ENCODE measurements around the gene NRXN3. TPM values are rescaled to one million over a fixed set of nuclear protein-coding genes. Genes with fewer than 3 reads are reported as not detected.

Gene NRXN3
- total and polyA plus RNA-seq, 2 of the 13 experiments (the other 11 are each of a cell fraction or from before 2014, with no cell fraction given) = 0.03 TPM; not detected in 1

- H3K27ac ChIP-seq (ENCODE audit: extremely low read length, insufficient read depth, low read length) = no peak overlapping the region
- CTCF ChIA-PET (ENCODE audit: low intra/inter-chr PET ratio, low total read pairs) = no interaction called here
- H3K9ac ChIP-seq (ENCODE audit: insufficient read depth, low read depth, low read length) = no peak overlapping the region
- no TSS peak for BruUV-seq (replicated peaks)
- H3K9me3 ChIP-seq (ENCODE audit: low read length) = peaks cover 28% of the 10 kb centered on the region
- no peaks in the 10 kb centered on the region for H3K4me1 ChIP-seq (ENCODE audit: insufficient read depth, low read length)
- in situ Hi-C loops (cut with HindIII; ENCODE audit: extremely low pct_ligation_motif_present, low pct_unique_long_range_greater_than_20kb) = loop anchor here (25.0 kb wide), 1 partner anchor 714 kb away; no protein-coding TSS in a partner anchor
- H4K20me1 ChIP-seq (ENCODE audit: insufficient read depth, low read length) = no peaks in the 10 kb centered on the region
- H3K36me3 ChIP-seq (replicated peaks in 1 of 2; ENCODE audit: control insufficient read depth in 1 of 2, insufficient read depth in 2 of 2, low read length in 2 of 2) = no peaks in the 10 kb centered on the region
- FAIRE-seq = no peak
- H2AFZ ChIP-seq (ENCODE audit: low read length) = no peak overlapping the region
- H3K4me2 ChIP-seq (ENCODE audit: low read depth, low read length) = no peak overlapping the region
- no peak for DNase-seq (ENCODE audit: low spot score)
- H3K4me3 ChIP-seq (replicated peaks in 1 of 3; ENCODE audit: insufficient read depth in 1 of 3, low read depth in 2 of 3, low read length in 3 of 3) = no peak overlapping the region
- intact Hi-C loops (cut with micrococcal nuclease; ENCODE audit: unreplicated experiment) = no loop called here
- no peak for ATAC-seq
- no peaks in the 10 kb centered on the region for H3K27me3 ChIP-seq (ENCODE audit: control insufficient read depth in 1 of 2, insufficient read depth in 2 of 2, low read length in 2 of 2)
- no peaks in the 10 kb centered on the region for H3K79me2 ChIP-seq (ENCODE audit: insufficient read depth, low read length)
- TF ChIP-seq ZSCAN29 (CRISPR knock-in tag; conservative IDR thresholded peaks at IDR 0.05) (no peak), SOX13 (IDR thresholded peaks at IDR 0.05) (no peak), SOX13 (CRISPR knock-in tag; conservative IDR thresholded peaks at IDR 0.05 in 1 of 2, IDR thresholded peaks at IDR 0.05 in 1 of 2) (no peak)
- WGBS (ENCODE audit: low lambda C conversion rate) = 17% methylated on average over 5 of the region's 5 CpGs
- POLR2A ChIA-PET = no interaction called here
These were observed 406.4 kb downstream of the NRXN3 start for GRCh38 chr14:78576437-78577166.

GRCh38 chr14:78581229-78581628 lies 411.1 kb downstream of the NRXN3 start:
- POLR2A ChIA-PET = no interaction called here
- no peaks in the 10 kb centered on the region for H3K79me2 ChIP-seq (ENCODE audit: insufficient read depth, low read length)
- no TSS peak for BruUV-seq (replicated peaks)
- no peak overlapping the region for H2AFZ ChIP-seq (ENCODE audit: low read length)
- no peak overlapping the region for H3K9ac ChIP-seq (ENCODE audit: insufficient read depth, low read depth, low read length)
- no peak overlapping the region for H3K4me3 ChIP-seq (replicated peaks in 1 of 3; ENCODE audit: insufficient read depth in 1 of 3, low read depth in 2 of 3, low read length in 3 of 3)
- no peak overlapping the region for H3K27ac ChIP-seq (ENCODE audit: extremely low read length, insufficient read depth, low read length)
- no peaks in the 10 kb centered on the region for H4K20me1 ChIP-seq (ENCODE audit: insufficient read depth, low read length)
- intact Hi-C loops (cut with micrococcal nuclease; ENCODE audit: unreplicated experiment) = no loop called here
- no peak overlapping the region for H3K4me2 ChIP-seq (ENCODE audit: low read depth, low read length)
- in situ Hi-C loops (cut with HindIII; ENCODE audit: extremely low pct_ligation_motif_present, low pct_unique_long_range_greater_than_20kb) = loop anchor here (25.0 kb wide), 1 partner anchor 719 kb away; no protein-coding TSS in a partner anchor
- FAIRE-seq (no peak), ATAC-seq (no peak), DNase-seq (ENCODE audit: low spot score) (no peak)
- TF ChIP-seq FOXJ3 (CRISPR knock-in tag; IDR thresholded peaks at IDR 0.05; ENCODE audit: borderline replicate concordance) (no peak), POLR2AphosphoS5 (IDR thresholded peaks at IDR 0.05; ENCODE audit: low read depth, low read length) (no peak), NR2F1 (CRISPR knock-in tag; IDR thresholded peaks at IDR 0.05) (no peak), NR2C2 (CRISPR knock-in tag; IDR thresholded peaks at IDR 0.05; ENCODE audit: borderline replicate concordance) (no peak), ZZZ3 (CRISPR knock-in tag; IDR thresholded peaks at IDR 0.05; ENCODE audit: borderline replicate concordance) (no peak)
- CTCF ChIA-PET (ENCODE audit: low intra/inter-chr PET ratio, low total read pairs) = no interaction called here
- no peaks in the 10 kb centered on the region for H3K4me1 ChIP-seq (ENCODE audit: insufficient read depth, low read length)
- H3K36me3 ChIP-seq (replicated peaks in 1 of 2; ENCODE audit: control insufficient read depth in 1 of 2, insufficient read depth in 2 of 2, low read length in 2 of 2) = no peaks in the 10 kb centered on the region
- WGBS (ENCODE audit: low lambda C conversion rate) = 0% methylated on average over 5 of the region's 5 CpGs
- H3K9me3 ChIP-seq (ENCODE audit: low read length) = no peaks in the 10 kb centered on the region
- no peaks in the 10 kb centered on the region for H3K27me3 ChIP-seq (ENCODE audit: control insufficient read depth in 1 of 2, insufficient read depth in 2 of 2, low read length in 2 of 2)

Measured in HepG2 (cell line).